Lung (tissue), 12 donors: ENCODE data around the gene RBM33. TPM values are rescaled to one million over a fixed set of nuclear protein-coding genes. Genes with fewer than 3 reads are reported as not detected.

Experiments
- ATAC-seq: fragments of 200-7000 bp; cut with Tn5 transposase; one replicate; pipeline ENCODE4 v1.9.1; 2020; ENCODE audit warnings: moderate number of reproducible peaks; ENCODE audit not compliant: insufficient read depth, low FRiP score
- DNase-seq, 3 donors: peaks; one replicate each; pipeline ENCODE4 v3.0.0-alpha.2; 2013 to 2017
- H3K27ac ChIP-seq, 2 donors: one replicate each; pipeline ENCODE4 v1.5.1; 2013; ENCODE audit warnings: mild to moderate bottlenecking in 2 of 2, moderate library complexity in 2 of 2, control low read depth in 1 of 2, inconsistent platforms in 1 of 2, low read depth in 1 of 2, low read length in 1 of 2
- H3K27me3 ChIP-seq, 3 donors: one replicate each; pipeline ENCODE4 v1.5.1; 2013; ENCODE audit warnings: low read length in 2 of 3; ENCODE audit not compliant: control insufficient read depth in 3 of 3, insufficient read depth in 3 of 3
- H3K36me3 ChIP-seq, 4 donors: one replicate each; pipeline ENCODE4 v1.5.1; 2013; ENCODE audit warnings: low read length in 4 of 4, mild to moderate bottlenecking in 1 of 4, moderate library complexity in 1 of 4; ENCODE audit not compliant: control insufficient read depth in 4 of 4, insufficient read depth in 4 of 4
- H3K4me1 ChIP-seq, 5 donors: one replicate each; pipeline ENCODE4 v1.5.1; 2013; ENCODE audit warnings: low read length in 5 of 5, mild to moderate bottlenecking in 2 of 5, moderate library complexity in 1 of 5; ENCODE audit not compliant: control insufficient read depth in 5 of 5, insufficient read depth in 5 of 5
- H3K4me3 ChIP-seq: one replicate; pipeline ENCODE4 v1.5.1; 2013; ENCODE audit warnings: mild to moderate bottlenecking, control low read depth, moderate library complexity
- H3K9ac ChIP-seq, 2 donors: one replicate each; pipeline ENCODE4 v1.5.1; 2013; ENCODE audit warnings: low read length in 2 of 2, control low read depth in 1 of 2; ENCODE audit not compliant: insufficient read depth in 1 of 2
- H3K9me3 ChIP-seq, 4 donors: one replicate each; pipeline ENCODE4 v1.5.1; 2013; ENCODE audit warnings: low read length in 3 of 4, mild to moderate bottlenecking in 1 of 4, moderate library complexity in 1 of 4; ENCODE audit not compliant: control insufficient read depth in 4 of 4, insufficient read depth in 3 of 4
- CTCF ChIP-seq: IDR thresholded peaks from 2 replicates; pipeline ENCODE4 v1.5.1; 2012; ENCODE audit warnings: mild to moderate bottlenecking; ENCODE audit errors: control extremely low read depth, extremely low read depth
- WGBS, 2 donors: extraction: QIAGEN DNeasy Blood & Tissue Kit; methylation state at CpG; one replicate each; pipeline ENCODE4 v1.1.7; 2013; 5-methylcytosine and 5-hydroxymethylcytosine counted together
- polyA plus RNA-seq, 2 donors: library from polyadenylated mRNA; stranded (reverse); fragments of 200-250 nt; gene quantifications; one replicate each; pipeline ENCODE4 v1.2.1, GENCODE V29; 2013
- total RNA-seq, 2 donors: library from RNA; depleted of rRNA in 1 of 2; stranded (reverse); fragments of >200 nt in 1 of 2; gene quantifications; one replicate each; pipeline ENCODE4 v1.2.1, GENCODE V29; 2014 to 2021
- donor health status: control.
- donor health status: control.
- donor health status: Bipolar disorder and iron deficiency.
- donor health status: healthy.
- donor health status: DM: yes; HTN: yes; CAD: no.

Gene RBM33
- total and polyA plus RNA-seq, 4 donors: 15.3 to 99.6 (median 43.2) TPM

- ATAC-seq: no peak
- TF ChIP-seq CTCF: no peak
- peaks cover 8 to 60% (median 52%) of the 10 kb centered on the region in 3 donors for H3K27me3 ChIP-seq
- no peaks in the 10 kb centered on the region for H3K36me3 ChIP-seq
- no peak within 1 kb of the TSS for H3K4me3 ChIP-seq
- H3K27ac ChIP-seq: no peak within 1 kb of the TSS
- 2% methylated on average over 53 of the region's 53 CpGs for WGBS, 2 donors
- DNase-seq: peak in 1 of 3 donors; percentile 30
- peaks cover 0 to 30% (median 3%) of the 10 kb centered on the region in 5 donors for H3K4me1 ChIP-seq
- H3K9me3 ChIP-seq: peaks cover 0 to 5% (median 0%) of the 10 kb centered on the region in 4 donors
- no peak within 1 kb of the TSS for H3K9ac ChIP-seq
These were observed 167.7 kb downstream of the RBM33 start, which contains the start of gene SHH for GRCh38 chr7:155811895-155812761. Gene SHH, minus strand, starts transcription at chr7:155812463. Its CDS starts 341 bp downstream, at chr7:155812122.

- DNase-seq: no peak
- no peak overlapping the region for H3K27ac ChIP-seq
- WGBS, 2 donors: 22 to 32% methylated on average over 8 of the region's 8 CpGs
- peaks cover 8 to 52% (median 46%) of the 10 kb centered on the region in 3 donors for H3K27me3 ChIP-seq
- peaks cover 0 to 26% (median 3%) of the 10 kb centered on the region in 5 donors for H3K4me1 ChIP-seq
- TF ChIP-seq CTCF: no peak
- no peaks in the 10 kb centered on the region for H3K36me3 ChIP-seq
- H3K9ac ChIP-seq: no peak overlapping the region
- H3K4me3 ChIP-seq: no peak overlapping the region
- ATAC-seq: no peak
- H3K9me3 ChIP-seq: peaks cover 0 to 12% (median 0%) of the 10 kb centered on the region in 4 donors
These were observed 168.7 kb downstream of the RBM33 start for GRCh38 chr7:155813125-155813524.

DNA sequence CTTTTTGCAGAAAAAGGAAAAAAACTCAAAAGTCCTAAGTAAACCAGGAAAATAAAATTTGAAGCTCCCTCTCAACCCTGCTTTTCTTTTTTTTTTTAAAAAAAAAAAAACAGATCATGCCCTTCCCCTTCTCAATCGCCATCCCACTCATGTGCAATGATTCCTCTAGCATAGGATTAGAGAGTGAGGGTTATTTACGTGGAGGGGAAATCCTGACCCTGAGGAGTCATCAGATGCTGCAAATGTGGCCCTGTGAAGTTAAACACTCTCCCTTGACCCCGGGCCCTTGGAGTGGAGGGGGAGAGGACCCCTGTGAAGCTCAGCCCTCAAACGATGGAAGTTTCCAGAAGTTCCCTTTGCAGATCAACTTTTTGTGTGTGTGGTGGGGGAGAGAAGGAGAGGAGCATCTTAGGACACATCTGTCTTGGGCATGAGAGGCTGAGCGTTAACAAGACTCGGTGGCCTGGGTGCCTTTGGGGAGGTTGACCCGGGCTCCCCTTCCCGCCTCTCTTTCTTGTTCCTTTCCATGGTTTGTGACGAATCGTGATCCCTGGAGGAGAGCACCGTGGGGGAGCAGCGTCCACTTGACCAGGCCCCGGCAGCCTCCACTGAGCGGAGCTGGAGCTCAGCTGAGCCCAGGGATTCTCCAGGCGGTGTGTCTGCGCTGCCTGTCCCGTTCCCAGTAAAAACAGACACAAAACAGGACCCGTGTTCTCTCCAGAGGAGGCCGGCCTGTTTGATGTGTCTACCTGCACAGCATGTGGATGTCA lies 169.3 kb downstream of the RBM33 start:
- peaks cover 0 to 12% (median 0%) of the 10 kb centered on the region in 4 donors for H3K9me3 ChIP-seq
- 16 to 33% methylated on average over 19 of the region's 19 CpGs for WGBS, 2 donors
- no peaks in the 10 kb centered on the region for H3K36me3 ChIP-seq
- no peak overlapping the region for H3K9ac ChIP-seq
- no peak overlapping the region for H3K4me3 ChIP-seq
- no peak for ATAC-seq
- H3K4me1 ChIP-seq: peaks cover 0 to 23% (median 3%) of the 10 kb centered on the region in 5 donors
- H3K27me3 ChIP-seq: peaks cover 8 to 51% (median 46%) of the 10 kb centered on the region in 3 donors
- no peak for TF ChIP-seq CTCF
- DNase-seq: no peak
- H3K27ac ChIP-seq: no peak overlapping the region
